HUES6 (cell line): Measurements from ENCODE around the gene POLG.

Experiments
- H3K27ac ChIP-seq: 2 replicates; pipeline ENCODE4 v1.7.0; 2013; ENCODE audit warnings: low read depth, mild to moderate bottlenecking, low read length, inconsistent platforms
- H3K27me3 ChIP-seq: 2 replicates; pipeline ENCODE4 v1.6.1; 2013; ENCODE audit warnings: low read length; ENCODE audit not compliant: control insufficient read depth, insufficient read depth
- H3K36me3 ChIP-seq: 2 replicates; pipeline ENCODE4 v1.6.1; 2013; ENCODE audit warnings: low read length; ENCODE audit not compliant: control insufficient read depth, insufficient read depth
- H3K4me1 ChIP-seq: 2 replicates; pipeline ENCODE4 v1.6.1; 2013; ENCODE audit warnings: low read length; ENCODE audit not compliant: control insufficient read depth, insufficient read depth
- H3K4me3 ChIP-seq: 2 replicates; pipeline ENCODE4 v1.5.1; 2013; ENCODE audit warnings: low read depth, low read length
- H3K9ac ChIP-seq: one replicate; pipeline ENCODE4 v1.6.1; 2013; ENCODE audit warnings: mild to moderate bottlenecking, low read length
- H3K9me3 ChIP-seq: 2 replicates; pipeline ENCODE4 v1.6.1; 2013; ENCODE audit warnings: low read depth, low read length; ENCODE audit not compliant: control insufficient read depth, insufficient read depth

The POLG gene

DNA sequence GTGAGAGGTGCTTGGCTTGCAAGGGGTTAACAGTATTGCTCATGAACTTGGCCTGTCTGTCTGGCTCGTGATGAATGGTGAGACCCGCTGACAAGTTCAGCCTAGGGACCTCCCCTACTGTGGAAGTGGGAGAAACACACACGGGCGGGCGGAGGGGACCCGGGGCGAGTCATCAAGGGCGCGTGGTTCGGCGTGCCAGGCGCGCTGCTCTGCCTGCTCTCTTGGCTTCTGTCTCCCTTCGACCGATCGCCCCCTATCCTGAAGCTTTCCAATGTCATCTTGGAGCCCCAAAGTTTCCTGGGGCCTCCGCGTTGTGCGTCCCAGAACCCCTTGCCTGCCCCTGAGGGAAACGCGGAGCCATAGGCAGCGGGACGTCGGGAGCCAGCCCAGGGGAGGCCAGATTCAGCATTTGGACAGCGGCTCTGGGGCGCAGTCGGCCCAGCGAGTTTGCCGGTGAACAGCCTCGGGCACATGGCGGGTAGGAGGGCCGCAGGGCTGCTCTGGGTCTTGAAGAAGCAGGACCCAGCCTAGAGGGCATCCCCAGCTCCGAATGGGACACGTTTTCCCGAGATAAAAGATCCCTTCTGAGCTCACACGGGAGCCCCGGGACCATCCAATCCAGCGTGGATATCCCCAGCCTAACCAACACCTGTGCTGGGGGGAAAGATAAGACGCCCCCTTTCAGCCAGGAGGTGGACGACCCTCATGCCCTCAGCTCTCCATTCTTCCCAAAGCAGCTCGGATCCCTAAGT, 27.0 kb upstream of the POLG start:
- H3K9ac ChIP-seq = no peak overlapping the region
- peaks cover 12% of the 10 kb centered on the region for H3K4me1 ChIP-seq
- no peaks in the 10 kb centered on the region for H3K9me3 ChIP-seq
- no peaks in the 10 kb centered on the region for H3K36me3 ChIP-seq
- no peak overlapping the region for H3K27ac ChIP-seq
- H3K27me3 ChIP-seq = peaks cover 100% of the 10 kb centered on the region
- 0 out of 2 replicates have a peak overlapping the region, but pooled peaks have one; percentile 11 for H3K4me3 ChIP-seq

DNA sequence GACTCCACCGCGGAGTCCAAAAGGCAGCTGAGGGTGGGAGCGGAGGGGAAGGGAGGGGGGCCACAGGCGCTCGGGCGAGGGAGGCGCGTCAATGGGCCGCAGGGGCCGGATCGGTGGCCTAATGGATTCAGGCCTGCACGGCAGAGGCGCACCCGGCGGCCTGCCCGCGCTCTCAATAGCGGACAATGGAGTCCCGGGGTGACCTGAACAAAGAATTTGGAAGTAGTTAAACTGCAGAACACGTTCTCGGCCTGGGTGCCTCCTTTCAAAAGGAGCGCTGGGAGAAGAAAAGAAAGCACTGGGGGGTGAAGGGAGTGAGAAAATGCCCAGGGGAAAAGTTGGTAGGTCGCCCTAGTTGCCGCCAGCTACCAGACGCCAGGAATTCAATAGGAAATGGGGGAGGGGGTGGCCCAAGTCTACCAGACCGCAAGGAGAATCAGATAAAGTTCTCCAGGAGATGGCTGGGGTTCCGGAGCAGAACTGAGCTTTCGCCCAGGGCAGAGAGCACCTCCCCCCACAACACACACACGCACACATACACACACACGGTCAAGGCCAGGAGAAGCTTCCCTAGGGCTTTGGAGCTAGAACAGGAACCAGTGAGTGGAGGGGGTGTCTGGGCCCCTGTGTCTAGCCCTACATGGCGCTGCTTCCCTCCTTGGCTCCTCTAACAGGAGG, 25.8 kb upstream of the POLG start:
- H3K9me3 ChIP-seq = no peaks in the 10 kb centered on the region
- no peak overlapping the region for H3K4me3 ChIP-seq
- H3K36me3 ChIP-seq = no peaks in the 10 kb centered on the region
- no peak overlapping the region for H3K9ac ChIP-seq
- H3K27me3 ChIP-seq = peaks cover 100% of the 10 kb centered on the region
- H3K4me1 ChIP-seq = peaks cover 12% of the 10 kb centered on the region
- H3K27ac ChIP-seq = no peak overlapping the region

DNA sequence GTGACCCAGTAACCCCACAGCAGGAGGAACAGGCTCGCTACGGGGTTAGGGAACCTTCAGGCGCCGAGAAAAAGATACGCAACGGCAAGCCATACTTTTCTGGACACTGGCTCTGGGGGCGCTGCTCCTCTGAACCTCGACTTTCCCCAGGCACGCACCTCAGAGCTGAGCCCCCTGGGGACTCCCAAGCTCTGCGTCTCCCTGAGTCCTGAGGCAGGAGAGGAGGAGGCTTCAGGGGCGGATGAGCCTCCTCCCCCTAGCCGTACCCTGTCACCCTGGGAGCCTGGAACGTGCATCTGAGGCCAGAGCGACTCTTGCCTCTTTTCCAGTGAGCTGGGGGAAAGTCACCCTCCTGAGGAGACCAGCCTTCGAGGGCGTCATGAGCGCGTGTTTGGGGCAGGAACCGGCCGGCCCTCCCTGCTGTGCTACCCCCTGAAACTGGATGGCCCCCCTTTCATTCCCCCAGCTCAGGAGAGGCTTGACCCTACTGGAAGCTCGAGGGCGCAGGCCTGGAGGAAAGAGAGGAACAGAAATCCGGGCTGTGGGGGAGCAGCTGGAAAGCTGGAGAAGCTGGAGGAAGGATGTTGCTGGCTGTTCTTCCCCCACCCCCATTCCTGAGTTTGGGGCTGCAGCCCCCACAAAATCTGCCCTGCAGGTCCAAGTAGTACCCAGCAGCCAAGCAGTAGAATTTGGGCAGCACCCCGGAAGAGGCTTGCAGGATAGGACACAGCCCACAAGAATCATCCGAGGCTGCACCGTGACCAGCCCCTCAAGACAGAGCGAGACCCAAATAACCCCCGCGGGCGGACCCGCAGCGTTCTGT, 25.1 kb upstream of the POLG start:
- Histone ChIP-seq H3K4me1 (peaks cover 12% of the 10 kb centered on the region), H3K4me3 (no peak overlapping the region), H3K27ac (no peak overlapping the region), H3K27me3 (peaks cover 100% of the 10 kb centered on the region), H3K9ac (no peak overlapping the region), H3K36me3 (no peaks in the 10 kb centered on the region), H3K9me3 (no peaks in the 10 kb centered on the region)

DNA sequence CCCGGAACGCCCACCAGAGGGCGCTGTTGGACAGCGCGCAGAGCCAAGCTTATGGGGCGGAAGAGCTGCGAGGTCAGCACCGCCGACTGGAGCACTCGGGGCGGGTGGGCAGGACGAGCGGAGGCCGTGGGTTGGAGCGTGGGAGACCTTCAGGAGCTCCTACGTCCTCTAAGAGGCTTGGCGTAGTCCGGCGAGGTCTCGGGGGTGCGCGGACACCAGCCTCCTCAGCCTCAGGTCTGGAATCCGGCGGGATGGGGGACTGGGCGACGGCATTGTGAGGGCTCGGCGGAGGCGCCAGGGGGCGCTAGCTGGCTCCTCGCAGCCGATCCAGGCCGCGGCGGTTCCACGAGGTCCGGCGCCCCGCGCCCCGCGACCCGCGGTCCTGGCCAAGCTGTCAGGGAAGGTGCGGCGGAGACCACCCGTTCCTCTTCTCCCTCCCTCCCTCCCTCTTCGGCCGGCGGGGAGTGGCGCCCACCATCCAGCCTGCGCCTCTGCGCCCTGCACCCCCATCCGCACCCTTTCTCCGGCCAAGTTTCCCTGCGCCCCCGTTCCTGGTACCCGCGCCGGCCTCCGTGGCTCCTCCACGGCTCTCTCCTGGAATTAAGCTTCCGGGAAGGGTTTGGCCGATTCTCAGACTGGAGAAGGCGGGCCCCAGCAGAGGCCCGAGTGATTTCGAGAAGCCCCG, 24.3 kb upstream of the POLG start:
- H3K4me1 ChIP-seq = peaks cover 12% of the 10 kb centered on the region
- H3K9me3 ChIP-seq = no peaks in the 10 kb centered on the region
- no peak overlapping the region for H3K27ac ChIP-seq
- peak overlapping the region; percentile 58 for H3K4me3 ChIP-seq
- H3K9ac ChIP-seq = no peak overlapping the region
- no peaks in the 10 kb centered on the region for H3K36me3 ChIP-seq
- peaks cover 100% of the 10 kb centered on the region for H3K27me3 ChIP-seq

DNA sequence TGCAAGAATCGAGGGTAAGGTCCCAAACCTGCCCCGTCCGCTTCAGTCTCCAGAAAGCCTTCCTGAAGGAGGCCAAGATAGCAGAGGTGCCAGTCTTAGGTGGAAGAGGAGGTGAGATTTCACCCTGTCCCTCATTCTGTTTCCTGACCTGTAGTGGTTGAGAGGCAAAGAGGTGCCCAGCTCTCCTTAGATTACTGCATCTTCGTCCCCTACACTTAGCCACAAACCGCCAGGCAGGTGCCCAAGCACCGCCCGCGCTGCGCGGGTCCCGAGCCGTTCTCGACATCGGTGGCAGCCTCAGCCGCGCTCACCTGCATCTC, 23.8 kb upstream of the POLG start:
- H3K9me3 ChIP-seq = no peaks in the 10 kb centered on the region
- peak overlapping the region; percentile 58 for H3K4me3 ChIP-seq
- H3K9ac ChIP-seq = no peak overlapping the region
- no peaks in the 10 kb centered on the region for H3K36me3 ChIP-seq
- H3K27ac ChIP-seq = no peak overlapping the region
- H3K27me3 ChIP-seq = peaks cover 100% of the 10 kb centered on the region
- peaks cover 12% of the 10 kb centered on the region for H3K4me1 ChIP-seq

DNA sequence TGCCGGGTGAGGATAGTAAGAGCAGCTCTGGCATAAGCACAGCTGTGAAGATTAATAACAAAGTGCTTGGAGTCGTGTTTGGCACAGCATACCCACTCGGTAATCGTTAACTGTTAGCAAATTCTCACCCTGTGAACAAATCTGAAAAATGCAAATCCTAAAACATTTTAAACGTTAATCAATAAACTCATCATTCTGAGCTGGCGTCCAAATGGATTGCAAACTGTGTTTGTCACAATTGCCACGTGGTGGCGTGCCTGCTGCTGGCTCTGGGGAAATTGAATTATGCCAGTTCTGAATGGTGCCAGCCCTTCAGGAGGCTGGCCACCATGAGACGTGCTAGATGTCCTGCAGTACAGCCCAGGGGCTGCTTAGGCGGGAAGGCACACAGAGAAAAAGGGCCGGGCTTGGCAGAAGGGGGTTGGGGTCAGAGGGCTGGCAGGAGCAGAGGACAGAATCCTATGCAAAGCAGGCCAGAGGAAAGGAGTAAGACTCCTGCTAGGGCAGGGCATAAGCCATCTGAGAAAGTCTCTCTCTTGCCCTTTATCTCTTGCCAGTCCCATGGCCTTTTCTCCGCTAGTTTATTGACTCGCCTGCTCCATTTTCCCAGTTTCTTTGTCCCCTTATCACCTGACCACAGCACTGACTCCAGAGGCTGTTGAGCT, 22.1 kb upstream of the POLG start:
- no peak overlapping the region for H3K4me3 ChIP-seq
- H3K4me1 ChIP-seq = peaks cover 9% of the 10 kb centered on the region
- no peak overlapping the region for H3K27ac ChIP-seq
- no peaks in the 10 kb centered on the region for H3K36me3 ChIP-seq
- no peak overlapping the region for H3K9ac ChIP-seq
- H3K9me3 ChIP-seq = no peaks in the 10 kb centered on the region
- H3K27me3 ChIP-seq = peaks cover 95% of the 10 kb centered on the region

DNA sequence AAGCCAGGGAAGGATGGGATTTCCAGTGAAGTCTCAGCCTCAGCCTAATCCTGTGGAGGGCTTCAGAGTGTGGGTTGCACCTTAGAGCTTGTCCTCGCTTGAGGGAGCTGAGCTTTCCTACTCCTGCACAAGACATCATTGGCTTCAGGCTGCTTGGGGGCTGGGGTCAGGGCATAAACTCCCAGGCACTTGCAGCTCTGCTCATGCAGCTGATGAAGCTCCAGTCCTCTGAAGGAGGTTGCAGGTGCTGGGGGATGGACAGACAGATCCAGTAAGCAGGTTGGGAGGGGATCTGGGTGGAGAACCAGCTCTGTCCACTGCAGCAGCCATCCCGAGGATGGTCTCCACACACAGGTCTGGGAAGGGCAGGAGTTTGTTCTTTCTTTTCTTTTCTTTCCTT, 19.4 kb upstream of the POLG start:
- H3K9me3 ChIP-seq = no peaks in the 10 kb centered on the region
- no peak overlapping the region for H3K4me3 ChIP-seq
- H3K4me1 ChIP-seq = no peaks in the 10 kb centered on the region
- H3K36me3 ChIP-seq = no peaks in the 10 kb centered on the region
- H3K27me3 ChIP-seq = peaks cover 87% of the 10 kb centered on the region
- no peak overlapping the region for H3K9ac ChIP-seq
- H3K27ac ChIP-seq = no peak overlapping the region

DNA sequence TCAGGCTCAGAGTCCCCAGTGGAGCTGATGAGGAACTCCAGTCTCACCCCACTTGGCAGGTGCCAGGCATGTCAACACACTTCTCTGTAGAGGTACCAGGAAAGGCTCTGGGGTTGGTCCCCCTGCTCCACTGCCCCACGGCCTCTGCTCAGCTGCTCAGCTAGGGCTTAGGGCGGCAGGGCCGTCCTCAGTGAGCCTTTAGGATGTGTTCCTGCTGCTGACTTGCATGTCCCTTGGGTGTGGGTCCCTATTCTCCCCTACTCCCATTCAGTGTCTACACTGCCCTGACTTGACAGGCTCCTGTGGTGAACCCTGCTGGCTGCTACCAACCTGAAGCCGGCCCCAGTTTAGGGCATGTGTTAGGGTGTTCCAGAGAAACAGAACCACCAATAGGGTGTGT, 17.9 kb upstream of the POLG start:
- no peak overlapping the region for H3K27ac ChIP-seq
- H3K9ac ChIP-seq = no peak overlapping the region
- H3K36me3 ChIP-seq = no peaks in the 10 kb centered on the region
- H3K4me1 ChIP-seq = no peaks in the 10 kb centered on the region
- H3K4me3 ChIP-seq = no peak overlapping the region
- H3K27me3 ChIP-seq = peaks cover 81% of the 10 kb centered on the region
- H3K9me3 ChIP-seq = no peaks in the 10 kb centered on the region

DNA sequence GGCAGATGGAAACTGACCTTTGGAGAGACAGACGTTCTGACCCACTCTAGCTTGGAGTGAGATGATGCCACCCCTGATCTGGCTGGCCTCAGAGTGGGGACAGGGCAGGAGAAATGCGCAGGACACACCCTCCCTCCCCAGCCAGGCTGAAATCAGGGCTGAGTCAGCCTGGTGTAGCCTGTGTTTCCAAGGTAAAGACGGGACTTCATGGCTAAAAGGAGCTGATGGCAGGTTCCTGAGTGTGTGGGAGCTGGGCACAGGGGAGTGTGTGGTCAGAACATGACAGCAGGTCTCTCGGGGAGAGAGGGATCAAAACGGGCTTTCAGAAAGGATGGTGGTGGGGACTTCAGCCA, 14.6 kb upstream of the POLG start:
- no peak overlapping the region for H3K9ac ChIP-seq
- H3K27ac ChIP-seq = no peak overlapping the region
- H3K4me1 ChIP-seq = peaks cover 5% of the 10 kb centered on the region; the same call in 1 of the 2 replicates
- peaks cover 61% of the 10 kb centered on the region for H3K27me3 ChIP-seq
- no peaks in the 10 kb centered on the region for H3K36me3 ChIP-seq
- no peak overlapping the region for H3K4me3 ChIP-seq
- no peaks in the 10 kb centered on the region; the same call in 1 of the 2 replicates for H3K9me3 ChIP-seq

DNA sequence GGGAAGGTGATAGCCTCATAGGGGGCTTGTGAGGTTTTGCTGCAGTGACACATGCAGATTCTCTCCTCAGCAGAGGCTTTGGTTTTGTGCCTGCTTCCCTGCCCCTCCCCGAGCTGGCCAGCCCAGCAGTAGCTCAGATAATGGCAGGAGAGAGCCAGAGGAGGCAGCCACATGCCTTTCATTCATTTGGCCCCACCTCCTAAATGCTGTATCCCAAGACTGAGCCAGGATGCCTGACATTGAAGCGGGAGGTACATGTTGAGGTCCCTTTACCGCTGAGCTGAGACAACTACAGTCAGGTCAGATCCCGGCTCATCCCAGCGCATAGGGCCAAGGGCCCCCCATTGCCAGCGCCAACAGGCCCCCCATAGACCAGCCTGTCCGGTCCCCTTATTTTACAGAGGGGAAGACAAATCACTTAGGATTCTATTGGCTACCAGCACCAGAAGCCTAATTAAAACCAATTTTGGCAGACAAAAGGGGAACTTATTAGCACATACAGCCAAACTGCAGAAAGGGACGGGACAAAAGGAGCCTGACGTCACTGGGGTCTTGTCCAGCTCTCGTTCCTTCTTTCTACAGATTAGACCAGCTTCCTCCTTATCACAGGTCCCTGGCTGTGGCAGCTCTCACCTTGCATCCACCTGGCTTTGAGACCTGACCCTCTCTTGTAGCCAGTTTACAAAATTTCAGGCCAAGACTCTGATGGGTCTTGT, 12.1 kb upstream of the POLG start:
- Histone ChIP-seq H3K4me1 (peaks cover 5% of the 10 kb centered on the region; the same call in 1 of the 2 replicates), H3K36me3 (no peaks in the 10 kb centered on the region), H3K9me3 (no peaks in the 10 kb centered on the region; the same call in 1 of the 2 replicates), H3K27ac (no peak overlapping the region), H3K4me3 (no peak overlapping the region), H3K27me3 (peaks cover 43% of the 10 kb centered on the region), H3K9ac (no peak overlapping the region)
